Ishikawa (cell line): ENCODE data around the gene ABR.

Experiments
- CREB1 ChIP-seq: IDR thresholded peaks from 2 replicates; pipeline ENCODE4 v1.6.1; 2012; ENCODE audit warnings: low read depth
- EP300 ChIP-seq: IDR thresholded peaks from 2 replicates; pipeline ENCODE4 v1.6.1; 2012; ENCODE audit warnings: borderline replicate concordance
- FOXM1 ChIP-seq: IDR thresholded peaks from 2 replicates; pipeline ENCODE4 v1.6.1; 2012; ENCODE audit warnings: low read depth, borderline replicate concordance
- NFIC ChIP-seq: IDR thresholded peaks from 2 replicates; pipeline ENCODE4 v1.6.1; 2012
- RAD21 ChIP-seq: IDR thresholded peaks from 2 replicates; pipeline ENCODE4 v1.6.1; 2012; ENCODE audit warnings: low read depth
- REST ChIP-seq: IDR thresholded peaks from 2 replicates; pipeline ENCODE4 v1.6.1; 2012; ENCODE audit warnings: low read depth, mild to moderate bottlenecking
- TCF12 ChIP-seq: IDR thresholded peaks from 2 replicates; pipeline ENCODE4 v1.6.1; 2012; ENCODE audit warnings: low read depth
- TEAD4 ChIP-seq: IDR thresholded peaks from 2 replicates; pipeline ENCODE4 v1.6.1; 2012
- YY1 ChIP-seq: IDR thresholded peaks from 2 replicates; pipeline ENCODE4 v1.6.1; 2012; ENCODE audit warnings: low read depth

GRCh38 chr17:958712-959451 is 220.9 kb downstream of the ABR start:
- no peak for TF ChIP-seq RAD21
- TF ChIP-seq NFIC = no peak
- no peak for TF ChIP-seq TEAD4
- no peak for TF ChIP-seq FOXM1
- TF ChIP-seq REST = no peak
- no peak for TF ChIP-seq CREB1
- TF ChIP-seq EP300 = no peak
- no peak for TF ChIP-seq TCF12
- no peak for TF ChIP-seq YY1
